BE2C (cell line): ENCODE measurements around the gene IRF4.

Experiments
- DNase-seq: peaks from one replicate; pipeline ENCODE4 v3.0.0-alpha.2; 2020
- H3K27me3 ChIP-seq: fragments of 250-450 bp; sonication (Bioruptor Pico); 2 replicates; pipeline ENCODE4 v1.5.1; 2020; ENCODE audit warnings: mild to moderate bottlenecking
- H3K36me3 ChIP-seq: fragments of 250-450 bp; sonication (Bioruptor Pico); 2 replicates; pipeline ENCODE4 v1.5.1; 2020; ENCODE audit warnings: mild to moderate bottlenecking
- H3K4me1 ChIP-seq: fragments of 250-450 bp; sonication (Bioruptor Pico); 2 replicates; pipeline ENCODE4 v1.5.1; 2020
- H3K4me3 ChIP-seq: 2 replicates; pipeline ENCODE4 v1.5.1; 2011; ENCODE audit warnings: low read depth, low read length
- H3K9me3 ChIP-seq: fragments of 250-450 bp; sonication (Bioruptor Pico); 2 replicates; pipeline ENCODE4 v1.5.1; 2020
- TF ChIP-seq, protein P1 (sequence below): IDR thresholded peaks from 2 replicates; pipeline ENCODE4 v1.5.1; 2012; ENCODE audit warnings: mild to moderate bottlenecking, low read depth, low read length

IRF4 gene

DNA sequence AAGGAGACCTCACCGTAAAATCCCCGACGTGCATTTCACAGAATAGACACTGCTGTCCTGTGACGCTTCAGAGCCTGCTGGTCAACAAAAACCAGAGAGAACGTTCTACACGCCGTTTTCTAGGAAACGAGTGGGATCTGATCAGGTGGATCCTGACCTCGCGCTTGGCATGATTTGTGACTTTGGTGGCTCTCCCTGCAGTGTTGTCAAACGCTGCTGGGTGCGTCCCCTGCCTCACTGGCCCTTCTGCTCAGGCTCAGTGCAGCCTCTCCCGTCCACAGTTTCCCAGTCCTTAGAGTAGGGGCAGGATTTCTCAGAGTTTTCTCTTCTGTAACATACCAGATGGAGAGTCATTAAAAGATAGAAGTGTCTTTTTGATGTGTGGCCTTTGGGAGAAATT lies 27.6 kb upstream of the IRF4 start:
- no peak for DNase-seq
- TF ChIP-seq, protein P1, sequence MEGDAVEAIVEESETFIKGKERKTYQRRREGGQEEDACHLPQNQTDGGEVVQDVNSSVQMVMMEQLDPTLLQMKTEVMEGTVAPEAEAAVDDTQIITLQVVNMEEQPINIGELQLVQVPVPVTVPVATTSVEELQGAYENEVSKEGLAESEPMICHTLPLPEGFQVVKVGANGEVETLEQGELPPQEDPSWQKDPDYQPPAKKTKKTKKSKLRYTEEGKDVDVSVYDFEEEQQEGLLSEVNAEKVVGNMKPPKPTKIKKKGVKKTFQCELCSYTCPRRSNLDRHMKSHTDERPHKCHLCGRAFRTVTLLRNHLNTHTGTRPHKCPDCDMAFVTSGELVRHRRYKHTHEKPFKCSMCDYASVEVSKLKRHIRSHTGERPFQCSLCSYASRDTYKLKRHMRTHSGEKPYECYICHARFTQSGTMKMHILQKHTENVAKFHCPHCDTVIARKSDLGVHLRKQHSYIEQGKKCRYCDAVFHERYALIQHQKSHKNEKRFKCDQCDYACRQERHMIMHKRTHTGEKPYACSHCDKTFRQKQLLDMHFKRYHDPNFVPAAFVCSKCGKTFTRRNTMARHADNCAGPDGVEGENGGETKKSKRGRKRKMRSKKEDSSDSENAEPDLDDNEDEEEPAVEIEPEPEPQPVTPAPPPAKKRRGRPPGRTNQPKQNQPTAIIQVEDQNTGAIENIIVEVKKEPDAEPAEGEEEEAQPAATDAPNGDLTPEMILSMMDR = no peak
- Histone ChIP-seq H3K4me3 (no peak overlapping the region), H3K9me3 (no peaks in the 10 kb centered on the region), H3K4me1 (no peaks in the 10 kb centered on the region), H3K27me3 (peaks cover 5% of the 10 kb centered on the region; the same call in 1 of the 2 replicates), H3K36me3 (no peaks in the 10 kb centered on the region)

DNA sequence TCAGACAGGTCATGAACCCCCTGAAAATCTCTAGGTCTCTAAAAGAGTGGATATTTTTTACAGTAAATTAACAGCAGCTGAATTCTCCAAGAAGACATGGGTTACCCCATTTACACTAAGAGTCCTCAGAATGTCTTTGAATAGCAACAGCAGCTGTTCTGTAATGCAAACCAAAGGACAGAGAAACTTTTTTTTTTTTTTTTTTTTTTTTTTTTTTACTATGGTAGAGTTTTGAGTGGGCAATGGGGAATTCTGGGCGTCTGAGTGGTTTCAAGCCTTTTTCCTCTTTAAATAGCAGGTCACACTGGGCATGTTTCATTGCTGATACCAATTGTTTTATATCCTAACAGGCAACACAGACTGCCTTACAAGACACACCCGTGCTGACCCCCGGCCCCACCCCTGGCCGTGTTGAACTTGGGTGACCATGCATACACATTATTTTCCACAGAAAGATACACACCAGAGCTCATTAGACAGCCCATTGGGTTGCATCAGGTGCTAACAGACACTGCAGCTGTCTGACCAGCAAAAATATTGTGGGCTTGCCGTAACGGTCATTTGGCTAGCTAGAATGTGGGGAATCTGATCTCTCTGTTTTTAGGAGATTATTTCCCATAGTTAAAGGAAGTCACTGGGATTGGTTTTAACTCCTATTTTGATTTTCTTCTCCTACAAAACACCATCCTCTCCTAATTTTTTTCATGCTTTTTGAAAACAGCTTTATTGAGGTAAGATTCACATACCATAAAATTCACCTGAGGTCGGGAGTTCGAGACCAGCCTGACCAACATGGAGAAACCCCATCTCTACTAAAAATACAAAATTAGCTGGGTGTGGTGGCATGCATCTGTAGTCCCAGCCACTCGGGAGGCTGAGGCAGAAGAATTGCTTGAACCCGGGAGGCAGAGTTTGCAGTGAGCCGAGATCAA lies 26.7 kb upstream of the IRF4 start:
- DNase-seq = no peak
- Histone ChIP-seq H3K9me3 (no peaks in the 10 kb centered on the region), H3K4me3 (no peak overlapping the region), H3K36me3 (no peaks in the 10 kb centered on the region), H3K4me1 (no peaks in the 10 kb centered on the region), H3K27me3 (peaks cover 5% of the 10 kb centered on the region; the same call in 1 of the 2 replicates)
- TF ChIP-seq, protein P1 = no peak

DNA sequence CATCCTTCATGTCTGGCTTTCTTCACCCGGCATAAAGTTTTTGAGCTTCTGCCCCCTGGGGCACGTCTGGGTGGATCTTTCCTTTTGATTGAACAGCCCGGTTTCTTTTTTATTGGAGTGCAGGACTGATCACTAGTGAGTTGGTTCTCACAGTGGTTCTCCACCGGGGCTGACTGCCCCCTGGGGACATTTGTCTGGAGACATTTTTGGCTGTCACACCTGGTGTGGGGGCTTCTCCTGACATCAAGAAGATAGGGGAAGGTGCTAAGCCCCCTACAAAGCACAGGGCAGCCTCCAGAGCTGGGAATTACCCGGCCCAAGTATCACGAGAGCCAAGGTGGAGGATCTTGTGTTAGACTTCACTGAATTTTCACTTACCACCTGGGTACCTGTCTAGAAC lies 25.7 kb upstream of the IRF4 start:
- no peak for DNase-seq
- H3K27me3 ChIP-seq = peaks cover 4% of the 10 kb centered on the region; the same call in 1 of the 2 replicates
- no peaks in the 10 kb centered on the region for H3K4me1 ChIP-seq
- TF ChIP-seq, protein P1 = no peak
- H3K4me3 ChIP-seq = no peak overlapping the region
- H3K9me3 ChIP-seq = 0 out of 2 replicates have a peak, but pooled peaks cover 4% of the 10 kb centered on the region
- no peaks in the 10 kb centered on the region for H3K36me3 ChIP-seq

DNA sequence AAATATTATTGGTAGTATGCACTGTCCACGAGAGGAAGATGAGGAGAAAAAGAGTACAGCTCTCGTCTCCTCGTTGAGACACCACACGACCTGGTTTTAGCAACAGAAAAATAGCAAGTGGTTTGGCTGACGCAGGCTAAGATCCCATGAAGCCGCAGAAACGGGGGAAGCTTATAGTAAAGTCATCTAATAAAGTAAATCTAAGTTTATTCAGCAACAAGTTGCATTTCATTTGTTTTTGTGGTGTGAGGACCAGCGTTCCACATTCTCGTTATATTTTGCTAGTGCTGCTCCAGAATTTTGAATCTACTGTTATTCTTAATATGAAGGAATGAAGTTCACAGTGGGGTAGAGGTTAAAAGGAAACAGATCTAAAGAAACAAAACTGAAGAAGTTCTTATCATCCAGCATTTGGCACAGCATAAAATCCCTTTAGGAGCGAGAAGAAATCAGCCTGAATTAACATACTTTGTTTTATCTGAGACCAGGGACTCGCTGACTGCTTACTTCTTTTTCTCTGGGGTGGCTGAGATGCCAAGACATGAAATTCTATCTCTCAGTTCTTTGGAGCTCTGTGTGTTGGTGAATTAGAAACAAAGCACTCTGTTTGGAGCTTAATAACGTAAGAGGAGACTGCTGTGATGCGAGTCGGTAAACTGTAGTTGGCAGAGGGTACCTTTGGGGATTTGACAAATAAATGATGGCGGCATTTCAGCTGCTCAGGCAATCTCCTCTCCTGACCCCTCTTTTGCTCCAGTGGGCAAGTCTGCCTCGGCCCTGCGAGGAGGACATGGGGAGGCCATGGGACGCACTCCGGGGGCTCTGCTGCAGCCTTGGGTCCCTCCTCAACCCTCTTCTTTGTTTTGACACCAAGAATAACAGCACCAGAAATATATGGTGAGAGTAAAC lies 24.9 kb upstream of the IRF4 start:
- Histone ChIP-seq H3K4me1 (no peaks in the 10 kb centered on the region), H3K9me3 (0 out of 2 replicates have a peak, but pooled peaks cover 4% of the 10 kb centered on the region), H3K36me3 (no peaks in the 10 kb centered on the region), H3K4me3 (no peak overlapping the region), H3K27me3 (no peaks in the 10 kb centered on the region)
- no peak for DNase-seq
- TF ChIP-seq, protein P1 = 0 out of 2 replicates have a peak, but pooled peaks have one; percentile 2

DNA sequence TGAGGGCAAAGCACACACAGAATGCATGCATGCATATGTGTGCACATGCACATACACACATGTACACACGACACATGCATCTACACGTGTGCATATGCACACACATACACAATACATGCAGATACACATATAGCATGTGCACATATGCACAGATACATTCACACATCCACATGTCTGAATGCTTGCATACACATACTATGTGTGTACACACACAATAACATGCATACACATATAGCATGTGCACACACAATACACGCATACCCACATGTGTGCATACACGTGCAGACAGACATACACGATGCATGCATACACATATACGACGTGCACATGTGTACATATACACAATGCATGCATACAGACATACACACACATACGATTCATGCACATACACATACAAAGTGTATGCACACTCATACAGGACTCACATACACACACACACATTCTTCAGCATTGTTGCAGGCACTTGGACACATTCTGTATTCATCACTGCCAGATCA lies 24.2 kb upstream of the IRF4 start:
- Histone ChIP-seq H3K36me3 (no peaks in the 10 kb centered on the region), H3K9me3 (0 out of 2 replicates have a peak, but pooled peaks cover 4% of the 10 kb centered on the region), H3K4me3 (no peak overlapping the region), H3K4me1 (no peaks in the 10 kb centered on the region), H3K27me3 (0 out of 2 replicates have a peak, but pooled peaks cover under 1% of the 10 kb centered on the region)
- TF ChIP-seq, protein P1 = no peak
- no peak for DNase-seq
